Uterus (tissue), 4 donors: ENCODE results near the gene ZNF576. TPM values are rescaled to one million over a fixed set of nuclear protein-coding genes. Genes with fewer than 3 reads are reported as not detected.
"Not testable (repeated sequence)": the region's sequence is repeated elsewhere in the genome, so short reads cannot be mapped to it uniquely, and the experiment has no call there.

ENCODE experiments used
- DNase-seq, 2 donors: peaks; one replicate each; pipeline ENCODE4 v3.0.0-alpha.2; 2019 to 2020
- H3K27ac ChIP-seq, 2 donors: fragments of 200-600 bp; sonication (generic); 1 replicate in 1 of 2; 2 replicates in 1 of 2; pipeline ENCODE4 v1.5.1; 2016 to 2018
- H3K27me3 ChIP-seq, 2 donors: fragments of 200-600 bp; sonication (generic); one replicate each; pipeline ENCODE4 v1.5.1; 2018 to 2019; ENCODE audit warnings: control low read depth in 1 of 2
- H3K36me3 ChIP-seq, 2 donors: fragments of 200-600 bp; sonication (generic); one replicate each; pipeline ENCODE4 v1.5.1; 2019; ENCODE audit warnings: control low read depth in 1 of 2
- H3K4me1 ChIP-seq, 2 donors: fragments of 200-600 bp; sonication (generic); one replicate each; pipeline ENCODE4 v1.5.1; 2018 to 2019; ENCODE audit warnings: control low read depth in 1 of 2
- H3K4me3 ChIP-seq, 2 donors: fragments of 200-600 bp; sonication (generic); 1 replicate in 1 of 2; 2 replicates in 1 of 2; pipeline ENCODE4 v1.5.1; 2018 to 2019; ENCODE audit warnings: mild to moderate bottlenecking in 1 of 2
- H3K9me3 ChIP-seq, 2 donors: fragments of 200-600 bp; sonication (generic); one replicate each; pipeline ENCODE4 v1.5.1; 2019; ENCODE audit warnings: control low read depth in 1 of 2
- POLR2A ChIP-seq, 2 donors: fragments of 450-650 bp; IDR thresholded peaks; one replicate each; pipeline ENCODE4 v1.6.1; 2016; ENCODE audit warnings: antibody characterized with exemption in 2 of 2, mild to moderate bottlenecking in 1 of 2, moderate library complexity in 1 of 2
- intact Hi-C: fragments of 100-400 bp; cut with DNase I; formaldehyde crosslinking; loops from one replicate; pipeline ENCODE4 v1.15.1; 2023; ENCODE audit warnings: low total_unique reads
- total RNA-seq, 4 donors: library from RNA; depleted of rRNA in 3 of 4; stranded (reverse); fragments of >200 nt in 3 of 4; gene quantifications; one replicate each; pipeline versions ENCODE4 v1.1.0 to v1.2.4, GENCODE V29; 2014 to 2023
- TF ChIP-seq, protein P1 (sequence below), 4 experiments: fragments of 200-600 bp in 2 of 4; fragments of 450-650 bp in 2 of 4; sonication (generic) in 2 of 4; IDR thresholded peaks; one replicate each; pipeline ENCODE4 v1.5.1; 2016 to 2019; ENCODE audit warnings: antibody characterized with exemption in 4 of 4, mild to moderate bottlenecking in 2 of 4, moderate library complexity in 1 of 4
- donor health status: DM: yes; HTN: yes; CAD: no.

ZNF576 gene
- total RNA-seq, 4 donors from 2014 or later, result 2.4 to 19.0 (median 12.6) TPM

GRCh38 chr19:43595605-43595998, 793 bp upstream of the ZNF576 start:
- TF ChIP-seq, protein P1, sequence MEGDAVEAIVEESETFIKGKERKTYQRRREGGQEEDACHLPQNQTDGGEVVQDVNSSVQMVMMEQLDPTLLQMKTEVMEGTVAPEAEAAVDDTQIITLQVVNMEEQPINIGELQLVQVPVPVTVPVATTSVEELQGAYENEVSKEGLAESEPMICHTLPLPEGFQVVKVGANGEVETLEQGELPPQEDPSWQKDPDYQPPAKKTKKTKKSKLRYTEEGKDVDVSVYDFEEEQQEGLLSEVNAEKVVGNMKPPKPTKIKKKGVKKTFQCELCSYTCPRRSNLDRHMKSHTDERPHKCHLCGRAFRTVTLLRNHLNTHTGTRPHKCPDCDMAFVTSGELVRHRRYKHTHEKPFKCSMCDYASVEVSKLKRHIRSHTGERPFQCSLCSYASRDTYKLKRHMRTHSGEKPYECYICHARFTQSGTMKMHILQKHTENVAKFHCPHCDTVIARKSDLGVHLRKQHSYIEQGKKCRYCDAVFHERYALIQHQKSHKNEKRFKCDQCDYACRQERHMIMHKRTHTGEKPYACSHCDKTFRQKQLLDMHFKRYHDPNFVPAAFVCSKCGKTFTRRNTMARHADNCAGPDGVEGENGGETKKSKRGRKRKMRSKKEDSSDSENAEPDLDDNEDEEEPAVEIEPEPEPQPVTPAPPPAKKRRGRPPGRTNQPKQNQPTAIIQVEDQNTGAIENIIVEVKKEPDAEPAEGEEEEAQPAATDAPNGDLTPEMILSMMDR (IDR thresholded peaks at IDR 0.05), result no peak
- no peak for TF ChIP-seq POLR2A (IDR thresholded peaks at IDR 0.05)
- H3K27me3 ChIP-seq, result no peaks in the 10 kb centered on the region
- peaks cover 5 to 20% of the 10 kb centered on the region in 2 donors for H3K4me1 ChIP-seq
- H3K4me3 ChIP-seq, result peak overlapping the region; percentile 59 to 64
- H3K9me3 ChIP-seq, result no peaks in the 10 kb centered on the region
- intact Hi-C loops, result no loop called here
- H3K27ac ChIP-seq, result peak overlapping the region; percentile 87 to 97
- DNase-seq, result no peak
- no peaks in the 10 kb centered on the region for H3K36me3 ChIP-seq

GRCh38 chr19:43596842-43597461, 557 bp downstream of the ZNF576 start:
- H3K27me3 ChIP-seq, result no peaks in the 10 kb centered on the region
- no peaks in the 10 kb centered on the region for H3K9me3 ChIP-seq
- no peak for TF ChIP-seq POLR2A (IDR thresholded peaks at IDR 0.05)
- TF ChIP-seq, protein P1 (IDR thresholded peaks at IDR 0.05), result no peak
- intact Hi-C loops, result no loop called here
- H3K27ac ChIP-seq, result peak overlapping the region; percentile 96 to 97
- H3K4me3 ChIP-seq, result peak overlapping the region; percentile 55 to 59
- H3K4me1 ChIP-seq, result peaks cover 5 to 20% of the 10 kb centered on the region in 2 donors
- no peaks in the 10 kb centered on the region for H3K36me3 ChIP-seq
- no peak for DNase-seq

- Histone ChIP-seq H3K27ac (no peak overlapping the region), H3K4me3 (no peak overlapping the region), H3K4me1 (peaks cover 5 to 20% of the 10 kb centered on the region in 2 donors), H3K9me3 (no peaks in the 10 kb centered on the region), H3K36me3 (no peaks in the 10 kb centered on the region), H3K27me3 (no peaks in the 10 kb centered on the region)
- DNase-seq, result no peak
- intact Hi-C loops, result no loop called here
- no peak for TF ChIP-seq POLR2A (IDR thresholded peaks at IDR 0.05)
- TF ChIP-seq, protein P1 (IDR thresholded peaks at IDR 0.05), result no peak
These were observed 1.5 kb downstream of the ZNF576 start for GRCh38 chr19:43597876-43598275.

DNA sequence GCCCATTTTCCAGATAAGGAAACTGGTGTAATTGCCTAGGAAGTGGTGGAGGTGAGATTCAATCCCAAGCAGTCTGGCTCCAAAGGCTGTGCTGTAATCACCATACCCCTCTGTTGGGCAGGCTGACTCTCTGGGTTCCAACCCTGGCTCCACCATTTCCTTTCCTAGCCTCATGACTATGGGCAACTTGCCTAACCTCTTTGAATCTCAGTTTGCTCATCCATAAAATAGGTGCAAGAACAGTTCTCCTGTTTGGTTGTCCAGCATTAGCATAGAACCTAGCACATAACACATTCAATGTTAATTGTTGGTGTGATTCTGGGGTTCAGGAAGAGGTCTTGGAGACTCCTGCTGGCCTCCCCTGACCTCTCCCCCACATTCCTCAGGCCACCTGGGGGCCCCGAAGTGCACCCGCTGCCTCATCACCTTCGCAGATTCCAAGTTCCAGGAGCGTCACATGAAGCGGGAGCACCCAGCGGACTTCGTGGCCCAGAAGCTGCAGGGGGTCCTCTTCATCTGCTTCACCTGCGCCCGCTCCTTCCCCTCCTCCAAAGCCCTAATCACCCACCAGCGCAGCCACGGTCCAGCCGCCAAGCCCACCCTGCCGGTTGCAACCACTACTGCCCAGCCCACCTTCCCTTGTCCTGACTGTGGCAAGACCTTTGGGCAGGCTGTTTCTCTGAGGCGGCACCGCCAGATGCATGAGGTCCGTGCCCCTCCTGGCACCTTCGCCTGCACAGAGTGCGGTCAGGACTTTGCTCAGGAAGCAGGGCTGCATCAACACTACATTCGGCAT, 2.2 kb downstream of the ZNF576 start:
- TF ChIP-seq, protein P1 (IDR thresholded peaks at IDR 0.05), result no peak
- no peak for TF ChIP-seq POLR2A (IDR thresholded peaks at IDR 0.05)
- peaks cover 5 to 20% of the 10 kb centered on the region in 2 donors for H3K4me1 ChIP-seq
- H3K4me3 ChIP-seq, result no peak overlapping the region
- H3K36me3 ChIP-seq, result no peaks in the 10 kb centered on the region
- DNase-seq, result no peak
- no peak overlapping the region for H3K27ac ChIP-seq
- intact Hi-C loops, result no loop called here
- H3K27me3 ChIP-seq, result no peaks in the 10 kb centered on the region
- H3K9me3 ChIP-seq, result no peaks in the 10 kb centered on the region

- no peaks in the 10 kb centered on the region for H3K36me3 ChIP-seq
These were observed 3.4 kb downstream of the ZNF576 start for GRCh38 chr19:43599635-43600295.

GRCh38 chr19:43600326-43600725, 3.9 kb downstream of the ZNF576 start:
- H3K27me3 ChIP-seq, H3K36me3 ChIP-seq, H3K9me3 ChIP-seq, DNase-seq, H3K4me3 ChIP-seq, H3K4me1 ChIP-seq, H3K27ac ChIP-seq, intact Hi-C loops: not testable (repeated sequence)

More at GRCh38 chr19:43599635-43600295, 3.4 kb downstream of the ZNF576 start:
- TF ChIP-seq, protein P1 (IDR thresholded peaks at IDR 0.05), result no peak
- TF ChIP-seq POLR2A (IDR thresholded peaks at IDR 0.05), result no peak
- H3K4me3 ChIP-seq, result no peak overlapping the region
- H3K27me3 ChIP-seq, result no peaks in the 10 kb centered on the region
- no peaks in the 10 kb centered on the region for H3K9me3 ChIP-seq
- no peak overlapping the region for H3K27ac ChIP-seq
- intact Hi-C loops, result no loop called here
- DNase-seq, result no peak
- peaks cover 5 to 12% of the 10 kb centered on the region in 2 donors for H3K4me1 ChIP-seq
